Measurements from ENCODE around the gene GSK3A. TPM values are rescaled to one million over a fixed set of nuclear protein-coding genes. Genes with fewer than 3 reads are reported as not detected.
A peak's percentile ranks its signal among the peaks of the same experiment; 100 is the strongest.

The GSK3A gene
- total RNA-seq, 1 donor from 2014 or later = 52.3 TPM

- H3K4me1 Mint-ChIP-seq (ENCODE audit: unreplicated experiment) = peaks cover 54% of the 10 kb centered on the region
- H3K36me3 Mint-ChIP-seq (ENCODE audit: unreplicated experiment) = peaks cover 2% of the 10 kb centered on the region
- peak overlapping the region; percentile 47 for H3K27ac Mint-ChIP-seq (ENCODE audit: unreplicated experiment)
Observed at GRCh38 chr19:42249769-42250168, 7.4 kb upstream of the GSK3A start.

DNA sequence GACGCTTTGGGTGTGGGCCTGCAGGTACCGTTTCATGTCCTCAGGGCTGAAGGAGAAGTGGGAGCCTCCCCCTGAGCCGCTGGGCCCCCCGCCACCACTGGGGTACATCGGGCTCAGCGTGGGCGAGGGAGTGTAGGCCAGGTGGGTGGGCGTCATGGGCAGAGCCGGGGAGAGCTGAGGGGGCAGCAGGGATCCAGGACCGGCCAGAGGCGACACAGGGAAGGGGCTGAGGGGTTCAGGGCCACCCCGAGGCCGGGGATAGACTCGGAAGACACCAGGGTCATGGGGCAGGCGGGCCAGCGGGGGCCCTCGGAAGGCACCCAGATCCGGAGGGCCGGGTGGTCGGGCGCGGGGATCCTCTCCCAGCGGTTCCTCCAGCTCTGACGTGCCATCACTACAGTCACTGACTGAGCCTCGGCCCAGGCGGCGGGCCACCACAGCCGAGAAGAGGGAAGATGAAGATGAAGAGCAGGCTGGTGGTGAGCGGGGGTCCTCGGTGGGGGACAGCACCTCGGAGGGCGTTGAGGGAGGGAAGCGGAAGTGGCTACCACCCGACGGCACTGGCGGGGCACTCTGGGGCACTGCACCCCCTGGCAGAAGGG lies 6.8 kb upstream of the GSK3A start:
- Mint-ChIP-seq H3K9me3 (ENCODE audit: unreplicated experiment) (no peaks in the 10 kb centered on the region), H3K4me3 (ENCODE audit: unreplicated experiment) (no peak overlapping the region), H3K27me3 (ENCODE audit: unreplicated experiment) (no peaks in the 10 kb centered on the region), H3K4me1 (ENCODE audit: unreplicated experiment) (peaks cover 59% of the 10 kb centered on the region), H3K27ac (ENCODE audit: unreplicated experiment) (peak overlapping the region; percentile 18), H3K36me3 (ENCODE audit: unreplicated experiment) (peaks cover 2% of the 10 kb centered on the region)
- TF ChIP-seq, protein P1, sequence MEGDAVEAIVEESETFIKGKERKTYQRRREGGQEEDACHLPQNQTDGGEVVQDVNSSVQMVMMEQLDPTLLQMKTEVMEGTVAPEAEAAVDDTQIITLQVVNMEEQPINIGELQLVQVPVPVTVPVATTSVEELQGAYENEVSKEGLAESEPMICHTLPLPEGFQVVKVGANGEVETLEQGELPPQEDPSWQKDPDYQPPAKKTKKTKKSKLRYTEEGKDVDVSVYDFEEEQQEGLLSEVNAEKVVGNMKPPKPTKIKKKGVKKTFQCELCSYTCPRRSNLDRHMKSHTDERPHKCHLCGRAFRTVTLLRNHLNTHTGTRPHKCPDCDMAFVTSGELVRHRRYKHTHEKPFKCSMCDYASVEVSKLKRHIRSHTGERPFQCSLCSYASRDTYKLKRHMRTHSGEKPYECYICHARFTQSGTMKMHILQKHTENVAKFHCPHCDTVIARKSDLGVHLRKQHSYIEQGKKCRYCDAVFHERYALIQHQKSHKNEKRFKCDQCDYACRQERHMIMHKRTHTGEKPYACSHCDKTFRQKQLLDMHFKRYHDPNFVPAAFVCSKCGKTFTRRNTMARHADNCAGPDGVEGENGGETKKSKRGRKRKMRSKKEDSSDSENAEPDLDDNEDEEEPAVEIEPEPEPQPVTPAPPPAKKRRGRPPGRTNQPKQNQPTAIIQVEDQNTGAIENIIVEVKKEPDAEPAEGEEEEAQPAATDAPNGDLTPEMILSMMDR (IDR thresholded peaks at IDR 0.05) = no peak
- no peak for DNase-seq (ENCODE audit: extremely low spot score, unreplicated experiment)

More at GRCh38 chr19:42249769-42250168, 7.4 kb upstream of the GSK3A start:
- DNase-seq (ENCODE audit: extremely low spot score, unreplicated experiment) = no peak
- TF ChIP-seq, protein P1 (IDR thresholded peaks at IDR 0.05) = no peak
- no peaks in the 10 kb centered on the region for H3K9me3 Mint-ChIP-seq (ENCODE audit: unreplicated experiment)
- H3K27me3 Mint-ChIP-seq (ENCODE audit: unreplicated experiment) = no peaks in the 10 kb centered on the region
- no peak overlapping the region for H3K4me3 Mint-ChIP-seq (ENCODE audit: unreplicated experiment)

GRCh38 chr19:42248270-42249148 lies 6.1 kb upstream of the GSK3A start:
- peak overlapping the region; percentile 18 for H3K27ac Mint-ChIP-seq (ENCODE audit: unreplicated experiment)
- H3K36me3 Mint-ChIP-seq (ENCODE audit: unreplicated experiment) = peaks cover 2% of the 10 kb centered on the region
- no peak overlapping the region for H3K4me3 Mint-ChIP-seq (ENCODE audit: unreplicated experiment)
- DNase-seq (ENCODE audit: extremely low spot score, unreplicated experiment) = no peak
- peaks cover 62% of the 10 kb centered on the region for H3K4me1 Mint-ChIP-seq (ENCODE audit: unreplicated experiment)
- H3K9me3 Mint-ChIP-seq (ENCODE audit: unreplicated experiment) = no peaks in the 10 kb centered on the region
- no peaks in the 10 kb centered on the region for H3K27me3 Mint-ChIP-seq (ENCODE audit: unreplicated experiment)
- TF ChIP-seq, protein P1 (IDR thresholded peaks at IDR 0.05) = no peak

GRCh38 chr19:42247640-42248199 lies 5.3 kb upstream of the GSK3A start:
- H3K27ac Mint-ChIP-seq (ENCODE audit: unreplicated experiment) = no peak overlapping the region

More at GRCh38 chr19:42247640-42248199, 5.3 kb upstream of the GSK3A start:
- no peaks in the 10 kb centered on the region for H3K9me3 Mint-ChIP-seq (ENCODE audit: unreplicated experiment)
- H3K27me3 Mint-ChIP-seq (ENCODE audit: unreplicated experiment) = no peaks in the 10 kb centered on the region
- peaks cover 63% of the 10 kb centered on the region for H3K4me1 Mint-ChIP-seq (ENCODE audit: unreplicated experiment)
- TF ChIP-seq, protein P1 (IDR thresholded peaks at IDR 0.05) = no peak
- DNase-seq (ENCODE audit: extremely low spot score, unreplicated experiment) = no peak
- peaks cover 2% of the 10 kb centered on the region for H3K36me3 Mint-ChIP-seq (ENCODE audit: unreplicated experiment)
- H3K4me3 Mint-ChIP-seq (ENCODE audit: unreplicated experiment) = no peak overlapping the region

All from osteocyte (in vitro differentiated cells).